ENCODE data around the gene COL1A1. TPM values are rescaled to one million over a fixed set of nuclear protein-coding genes. Genes with fewer than 3 reads are reported as not detected.

Gene COL1A1
- total RNA-seq, result 508 and 731 TPM in 2 replicates

DNA sequence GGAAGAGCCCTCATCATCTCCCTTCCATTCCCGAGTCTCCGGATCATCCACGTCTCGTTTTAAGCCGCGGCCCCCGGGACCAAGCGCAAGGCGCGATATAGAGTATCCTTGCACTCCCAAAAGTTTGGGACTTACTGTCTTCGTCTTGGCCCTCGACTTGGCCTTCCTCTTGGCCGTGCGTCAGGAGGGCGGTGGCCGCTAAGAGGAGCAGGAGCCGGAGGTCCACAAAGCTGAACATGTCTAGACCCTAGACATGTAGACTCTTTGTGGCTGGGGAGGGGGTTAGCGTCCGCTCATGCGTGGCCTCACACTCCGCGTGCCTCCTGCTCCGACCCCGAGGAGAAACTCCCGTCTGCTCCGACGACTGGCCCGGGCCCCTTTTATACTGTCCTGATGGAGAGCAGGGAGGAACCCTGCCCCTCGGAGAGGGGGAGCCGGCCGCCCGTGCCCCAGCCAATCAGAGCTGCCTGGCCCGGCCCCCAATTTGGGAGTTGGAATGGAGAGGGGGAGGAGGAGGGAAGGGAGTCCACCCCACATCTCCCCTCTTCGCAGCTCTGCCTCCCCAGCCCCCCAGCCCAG is at the start of gene COL1A1:
Gene COL1A1, minus strand, starts transcription at position 356 of the 579 bp plus-strand sequence. Its CDS starts 118 bp downstream, at position 238.

DNA sequence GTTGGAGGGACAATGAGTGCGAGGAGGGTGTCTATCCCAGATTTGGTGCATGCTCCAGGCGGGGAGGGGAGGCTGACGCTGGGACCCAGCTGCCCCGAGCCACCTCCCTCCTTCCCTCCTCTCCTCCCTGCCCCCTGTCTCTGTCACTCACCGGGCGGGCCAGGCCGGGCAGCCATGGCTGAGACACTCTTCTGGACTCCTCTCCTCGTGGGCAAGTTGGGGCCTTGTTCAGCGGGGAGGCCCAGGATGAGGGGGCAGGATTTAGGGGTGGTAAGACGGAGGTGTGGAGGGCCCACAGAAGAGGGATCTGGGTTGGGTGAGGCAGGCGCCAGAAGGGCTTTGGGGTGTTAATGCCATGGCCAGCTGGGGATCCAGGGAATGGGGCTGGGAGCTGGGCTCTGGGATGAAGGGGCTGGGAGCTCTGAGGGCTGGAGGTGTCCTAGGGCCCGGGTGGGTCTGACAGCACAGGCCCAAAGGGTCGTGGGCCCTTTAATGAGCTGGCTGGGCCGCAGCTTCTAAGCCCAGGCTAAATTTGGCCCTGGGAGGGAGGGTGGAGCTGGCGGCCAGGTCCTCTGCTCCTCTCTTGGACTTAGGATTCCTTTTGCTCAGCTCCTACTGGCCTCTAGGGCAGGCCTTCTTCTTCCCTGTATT is 35.4 kb downstream of the COL1A1 start, which contains the start of gene SGCA:
Gene SGCA, plus strand, starts transcription at position 139 of the 651 bp plus-strand sequence. Its CDS starts 36 bp downstream, at position 175.

DNA sequence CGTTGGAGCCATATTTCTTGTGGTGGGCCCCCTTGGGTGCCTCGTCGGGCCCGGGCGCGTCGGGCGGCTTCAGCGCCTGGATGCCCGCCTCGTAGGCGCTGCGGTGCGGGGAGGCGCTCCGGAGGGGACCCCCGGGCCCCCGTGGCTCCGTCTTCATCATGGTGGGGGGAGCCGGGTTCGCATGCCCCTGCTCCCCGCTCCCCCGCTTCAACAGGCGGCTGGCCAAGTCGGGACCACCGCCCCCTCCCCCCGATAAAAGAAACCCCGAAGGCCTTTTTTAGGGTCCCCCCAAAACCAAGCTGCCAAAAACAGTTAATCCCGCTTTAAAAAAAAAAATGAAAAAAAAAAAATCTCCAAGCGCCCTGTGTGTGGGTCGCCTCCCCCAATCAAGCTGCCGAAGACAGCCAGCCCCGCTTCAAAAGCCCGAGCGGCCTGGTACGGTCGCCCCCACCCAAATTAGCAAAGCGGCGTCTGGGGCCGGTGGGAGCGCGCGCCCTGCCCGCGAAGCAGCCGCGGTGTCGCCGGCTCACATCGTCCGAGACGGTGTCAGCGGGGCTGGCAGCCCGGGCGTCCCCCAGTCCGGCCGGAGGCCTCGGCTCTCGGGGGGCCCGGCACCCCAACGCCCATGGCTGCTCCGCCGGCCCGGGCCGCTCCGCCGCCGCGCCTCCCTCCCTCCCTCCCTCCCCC is 50.9 kb downstream of the COL1A1 start, which contains the start of gene PPP1R9B:
Gene PPP1R9B, minus strand, starts transcription at position 324 of the 687 bp plus-strand sequence. Its CDS starts 164 bp downstream, at position 160.

Other genes with a start within 250 kb of the COL1A1 start
- not detected in 2 replicates for gene DLX4, start 232.4 kb downstream of the COL1A1 start, total RNA-seq
- 0.19 TPM in 1 of 2 replicates, not detected in the other for gene DLX3, start 206.4 kb downstream of the COL1A1 start, total RNA-seq
- 148 and 315 TPM in 2 replicates for gene ITGA3, start 145.5 kb downstream of the COL1A1 start, total RNA-seq
- gene PDK2, start 106.3 kb downstream of the COL1A1 start, total RNA-seq, result 10.2 and 11.6 TPM in 2 replicates
- gene SAMD14, start 71.5 kb downstream of the COL1A1 start, total RNA-seq, result 1.5 and 3.7 TPM in 2 replicates
- 29.0 and 61.5 TPM in 2 replicates for gene PPP1R9B, start 51.0 kb downstream of the COL1A1 start, total RNA-seq
- gene SGCA, start 35.6 kb downstream of the COL1A1 start, total RNA-seq, result 2.1 and 23.7 TPM in 2 replicates
- gene TMEM92, start 72.8 kb upstream of the COL1A1 start, total RNA-seq, result not detected in 2 replicates
- 64.8 and 85.7 TPM in 2 replicates for gene XYLT2, start 144.5 kb upstream of the COL1A1 start, total RNA-seq
- gene MRPL27, start 171.6 kb upstream of the COL1A1 start, total RNA-seq, result 51.9 and 95.9 TPM in 2 replicates
- 3.7 and 18.0 TPM in 2 replicates for gene EME1, start 171.6 kb upstream of the COL1A1 start, total RNA-seq
- gene LRRC59, start 195.9 kb upstream of the COL1A1 start, total RNA-seq, result 133 and 352 TPM in 2 replicates
- gene ACSF2, start 224.6 kb upstream of the COL1A1 start, total RNA-seq, result 13.2 and 44.3 TPM in 2 replicates